HL-60/S4 treated with phorbol 12-myristate 13-acetate at 8.2 ng/mL for 4 days and 3 days (cell line): ENCODE results near the gene UTP11.

Source experiments
- in situ Hi-C: fragments of 300-500 bp; cut with MboI; formaldehyde crosslinking; loops from 2 replicates; pipeline ENCODE4 v1.15.0; 2022; ENCODE audit warnings: low sequenced_read_pairs

Gene UTP11

GRCh38 chr1:38063616-38064015 lies 51.1 kb downstream of the UTP11 start:
- in situ Hi-C loops: no loop called here

- in situ Hi-C loops: no loop called here
Observed at GRCh38 chr1:38064197-38064903, 51.8 kb downstream of the UTP11 start.

- in situ Hi-C loops: no loop called here
Observed at GRCh38 chr1:38068220-38068979, 55.9 kb downstream of the UTP11 start.

GRCh38 chr1:38068980-38069340 lies 56.4 kb downstream of the UTP11 start:
- in situ Hi-C loops: no loop called here

- in situ Hi-C loops: no loop called here
Observed at GRCh38 chr1:38071312-38072256, 59.0 kb downstream of the UTP11 start.

- in situ Hi-C loops: no loop called here
Observed at GRCh38 chr1:38072858-38073257, 60.3 kb downstream of the UTP11 start.

- in situ Hi-C loops: no loop called here
Observed at GRCh38 chr1:38073534-38074301, 61.2 kb downstream of the UTP11 start.

GRCh38 chr1:38074302-38074677 lies 61.8 kb downstream of the UTP11 start:
- in situ Hi-C loops: no loop called here
